GM13976 (cell line): ENCODE data around the gene SMCO4.

Experiments
- DNase-seq: peaks from one replicate; pipeline ENCODE4 v3.0.0; 2012; ENCODE audit warnings: low spot score
- CTCF ChIP-seq: IDR thresholded peaks from 2 replicates; pipeline ENCODE4 v1.5.1; 2012; ENCODE audit warnings: borderline replicate concordance, mild to moderate bottlenecking; ENCODE audit not compliant: insufficient read depth; ENCODE audit errors: extremely low read depth, missing control alignments, control extremely low read depth
- in situ Hi-C: fragments of 300-500 bp; cut with MboI; formaldehyde crosslinking; loops from one replicate; pipeline ENCODE4 v1.12.0; 2022; ENCODE audit warnings: low sequenced_read_pairs, mixed read lengths, inconsistent platforms; ENCODE audit not compliant: unreplicated experiment

SMCO4 gene

GRCh38 chr11:93480256-93480655, 62.9 kb downstream of the SMCO4 start:
- no peak for DNase-seq
- in situ Hi-C loops: no loop called here
- no peak for TF ChIP-seq CTCF

- in situ Hi-C loops: no loop called here
- no peak for DNase-seq
- no peak for TF ChIP-seq CTCF
Observed at GRCh38 chr11:93478841-93479240, 64.3 kb downstream of the SMCO4 start.

GRCh38 chr11:93477684-93478234, 65.4 kb downstream of the SMCO4 start:
- in situ Hi-C loops: no loop called here
- TF ChIP-seq CTCF: no peak
- DNase-seq: no peak

- in situ Hi-C loops: no loop called here
- TF ChIP-seq CTCF: no peak
- no peak for DNase-seq
Observed at GRCh38 chr11:93476796-93477195, 66.4 kb downstream of the SMCO4 start.

GRCh38 chr11:93474123-93474522, 69.1 kb downstream of the SMCO4 start:
- in situ Hi-C loops: no loop called here
- TF ChIP-seq CTCF: no peak
- no peak for DNase-seq

- TF ChIP-seq CTCF: no peak
- DNase-seq: no peak
- in situ Hi-C loops: no loop called here
Observed at GRCh38 chr11:93468290-93468689, 74.9 kb downstream of the SMCO4 start.

- in situ Hi-C loops: no loop called here
- TF ChIP-seq CTCF: no peak
- no peak for DNase-seq
Observed at GRCh38 chr11:93467054-93467453, 76.1 kb downstream of the SMCO4 start.
